Upper lobe of left lung (tissue), 6 donors: ENCODE results near the gene EEF2K. TPM values are rescaled to one million over a fixed set of nuclear protein-coding genes. Genes with fewer than 3 reads are reported as not detected.
A peak's percentile ranks its signal among the peaks of the same experiment; 100 is the strongest.

Experiments used
- ATAC-seq, 2 donors: fragments of 200-7000 bp; cut with Tn5 transposase; one replicate each; pipeline ENCODE4 v1.9.1; 2022; ENCODE audit warnings: mild to moderate bottlenecking in 2 of 2, moderate library complexity in 2 of 2; ENCODE audit not compliant: low FRiP score in 2 of 2
- DNase-seq, 2 donors: peaks; one replicate each; pipeline ENCODE4 v3.0.0-alpha.2; 2019 to 2020
- H3K27ac ChIP-seq, 4 donors: fragments of 200-600 bp; sonication (generic); one replicate each; pipeline ENCODE4 v1.5.1; 2016 to 2019
- H3K27me3 ChIP-seq, 4 donors: fragments of 200-600 bp; sonication (generic); one replicate each; pipeline ENCODE4 v1.5.1; 2017 to 2019
- H3K36me3 ChIP-seq, 4 donors: fragments of 200-600 bp; sonication (generic); one replicate each; pipeline ENCODE4 v1.5.1; 2016 to 2019
- H3K4me1 ChIP-seq, 4 donors: fragments of 200-600 bp; sonication (generic); one replicate each; pipeline ENCODE4 v1.5.1; 2018 to 2019
- H3K4me3 ChIP-seq, 4 donors: fragments of 200-600 bp; sonication (generic); one replicate each; pipeline ENCODE4 v1.5.1; 2017 to 2019; ENCODE audit warnings: mild to moderate bottlenecking in 2 of 4, moderate library complexity in 1 of 4
- H3K9me3 ChIP-seq, 4 donors: fragments of 200-600 bp; sonication (generic); one replicate each; pipeline ENCODE4 v1.5.1; 2018 to 2019
- CTCF ChIP-seq, 6 experiments: fragments of 450-650 bp in 4 of 6; fragments of 200-600 bp in 2 of 6; sonication (generic) in 2 of 6; IDR thresholded peaks; one replicate each; pipeline ENCODE4 v1.5.1; 2016 to 2019; ENCODE audit warnings: antibody characterized with exemption in 6 of 6
- EP300 ChIP-seq, 4 donors: sonication (generic); formaldehyde crosslinking; IDR thresholded peaks; one replicate each; pipeline ENCODE4 v1.5.1; 2017; ENCODE audit warnings: antibody characterized with exemption in 4 of 4, control low read depth in 2 of 4
- POLR2A ChIP-seq, 4 donors: fragments of 450-650 bp; IDR thresholded peaks; one replicate each; pipeline ENCODE4 v1.5.1; 2016 to 2017; ENCODE audit warnings: antibody characterized with exemption in 4 of 4, mild to moderate bottlenecking in 2 of 4
- POLR2AphosphoS5 ChIP-seq, 2 donors: sonication (generic); formaldehyde crosslinking; IDR thresholded peaks; one replicate each; pipeline ENCODE4 v1.5.1; 2017; ENCODE audit warnings: antibody characterized with exemption in 2 of 2
- WGBS, 2 donors: methylation state at CpG; one replicate each; pipeline ENCODE4 v1.1.5; 2017 to 2018; 5-methylcytosine and 5-hydroxymethylcytosine counted together
- total RNA-seq, 6 donors: library from RNA; depleted of rRNA in 4 of 6; stranded (reverse); fragments of >200 nt in 4 of 6; gene quantifications; one replicate each; pipeline versions ENCODE4 v1.1.0 to v1.2.1, GENCODE V29; 2016 to 2021
- donor health status: DM: no; HTN: no; CAD: no; lungs with moderate emphysema.
- donor health status: DM: no; HTN: yes; CAD: no; lungs with severe emphysema.

The EEF2K gene
- total RNA-seq, 6 donors from 2014 or later = 16.9 to 48.2 (median 29.2) TPM

GRCh38 chr16:22217890-22218730 is 12.0 kb downstream of the EEF2K start:
- peak in 1 of 2 donors; percentile 38 for ATAC-seq
- H3K36me3 ChIP-seq = peaks cover 0 to 16% (median 3%) of the 10 kb centered on the region in 4 donors
- DNase-seq = no peak
- 88 to 93% methylated on average over 6 to 14 of the region's 18 CpGs for WGBS, 2 donors
- no peaks in the 10 kb centered on the region for H3K27me3 ChIP-seq
- TF ChIP-seq POLR2AphosphoS5 (IDR thresholded peaks at IDR 0.05) (no peak), CTCF (IDR thresholded peaks at IDR 0.05) (no peak), EP300 (IDR thresholded peaks at IDR 0.05) (no peak), POLR2A (IDR thresholded peaks at IDR 0.05) (no peak)
- H3K27ac ChIP-seq = peak overlapping the region in 2 of 4 donors; percentile 49 to 54
- no peaks in the 10 kb centered on the region for H3K9me3 ChIP-seq
- peaks cover 0 to 24% (median 8%) of the 10 kb centered on the region in 4 donors for H3K4me1 ChIP-seq
- H3K4me3 ChIP-seq = no peak overlapping the region

GRCh38 chr16:22219389-22220068 is 13.5 kb downstream of the EEF2K start:
- H3K36me3 ChIP-seq = peaks cover 0 to 9% (median 3%) of the 10 kb centered on the region in 4 donors
- H3K27ac ChIP-seq = peak overlapping the region in 3 of 4 donors; percentile 33 to 72 (median 71)
- no peak for ATAC-seq
- no peak for DNase-seq
- peaks cover 0 to 35% (median 12%) of the 10 kb centered on the region in 4 donors for H3K4me1 ChIP-seq
- TF ChIP-seq EP300 (IDR thresholded peaks at IDR 0.05) = no peak
- no peak overlapping the region for H3K4me3 ChIP-seq
- H3K27me3 ChIP-seq = no peaks in the 10 kb centered on the region
- no peaks in the 10 kb centered on the region for H3K9me3 ChIP-seq
- WGBS, 2 donors = 92 to 95% methylated on average over 3 of the region's 3 CpGs

GRCh38 chr16:22220069-22220440 is 14.0 kb downstream of the EEF2K start:
- Histone ChIP-seq H3K36me3 (peaks cover 0 to 5% (median 3%) of the 10 kb centered on the region in 4 donors), H3K27ac (peak overlapping the region; percentile 33 to 72 (median 69)), H3K4me3 (no peak overlapping the region), H3K4me1 (peaks cover 0 to 40% (median 12%) of the 10 kb centered on the region in 4 donors), H3K27me3 (no peaks in the 10 kb centered on the region), H3K9me3 (no peaks in the 10 kb centered on the region)
- ATAC-seq = peak; percentile 48 to 58
- DNase-seq = peak in 1 of 2 donors; percentile 29
- TF ChIP-seq EP300 (IDR thresholded peaks at IDR 0.05) (peak in 1 of 4 donors; percentile 15), POLR2AphosphoS5 (IDR thresholded peaks at IDR 0.05) (peak; percentile 56 to 57), CTCF (IDR thresholded peaks at IDR 0.05) (no peak), POLR2A (IDR thresholded peaks at IDR 0.05) (no peak)
- WGBS, 2 donors = 67 to 81% methylated on average over 11 of the region's 11 CpGs

GRCh38 chr16:22220714-22221113 is 14.6 kb downstream of the EEF2K start:
- Histone ChIP-seq H3K9me3 (no peaks in the 10 kb centered on the region), H3K27me3 (no peaks in the 10 kb centered on the region), H3K27ac (peak overlapping the region; percentile 33 to 72 (median 69)), H3K4me1 (peaks cover 0 to 44% (median 12%) of the 10 kb centered on the region in 4 donors), H3K4me3 (no peak overlapping the region), H3K36me3 (peaks cover 0 to 10% (median 3%) of the 10 kb centered on the region in 4 donors)
- 50 to 78% methylated on average over 7 to 9 of the region's 9 CpGs for WGBS, 2 donors
- ATAC-seq (peak in 1 of 2 donors; percentile 53), DNase-seq (peak in 1 of 2 donors; percentile 69)
- TF ChIP-seq CTCF (IDR thresholded peaks at IDR 0.05) (no peak), POLR2AphosphoS5 (IDR thresholded peaks at IDR 0.05) (no peak), EP300 (IDR thresholded peaks at IDR 0.05) (no peak), POLR2A (IDR thresholded peaks at IDR 0.05) (no peak)

- DNase-seq = no peak
- Histone ChIP-seq H3K36me3 (peaks cover 0 to 12% (median 7%) of the 10 kb centered on the region in 4 donors), H3K27me3 (no peaks in the 10 kb centered on the region), H3K4me1 (peaks cover 0 to 36% (median 12%) of the 10 kb centered on the region in 4 donors), H3K4me3 (no peak overlapping the region), H3K27ac (no peak overlapping the region), H3K9me3 (no peaks in the 10 kb centered on the region)
- no peak for ATAC-seq
- no peak for TF ChIP-seq POLR2AphosphoS5 (IDR thresholded peaks at IDR 0.05)
- WGBS, 2 donors = 93 to 98% methylated on average over 2 of the region's 2 CpGs
These were observed 15.9 kb downstream of the EEF2K start for GRCh38 chr16:22222006-22222405.
